Myocyte (in vitro differentiated cells): ENCODE results near the gene MMP23B. TPM values are rescaled to one million over a fixed set of nuclear protein-coding genes. Genes with fewer than 3 reads are reported as not detected.

Source experiments
- total RNA-seq: library from RNA; depleted of rRNA; stranded (reverse); fragments of >200 nt; gene quantifications from 2 replicates; pipeline ENCODE4 v1.2.3, GENCODE V29; 2014

Gene MMP23B
- total RNA-seq, 1 donor from 2014 or later = 1.6 TPM

Other genes starting within 250 kb of the MMP23B start
- gene CCNL2, start 232.8 kb upstream of the MMP23B start, total RNA-seq = 185 and 228 TPM in 2 replicates
- gene MRPL20, start 224.9 kb upstream of the MMP23B start, total RNA-seq = 113 TPM in 2 replicates
- gene ANKRD65, start 210.9 kb upstream of the MMP23B start, total RNA-seq = not detected in 2 replicates
- 0.52 and 1.0 TPM in 2 replicates for gene VWA1, start 196.5 kb upstream of the MMP23B start, total RNA-seq
- not detected in 2 replicates for gene ATAD3C, start 182.5 kb upstream of the MMP23B start, total RNA-seq
- gene ATAD3B, start 160.4 kb upstream of the MMP23B start, total RNA-seq = 12.1 and 20.2 TPM in 2 replicates
- 31.3 and 41.9 TPM in 2 replicates for gene ATAD3A, start 120.0 kb upstream of the MMP23B start, total RNA-seq
- not detected in 2 replicates for gene TMEM240, start 91.5 kb upstream of the MMP23B start, total RNA-seq
- gene SSU72, start 57.3 kb upstream of the MMP23B start, total RNA-seq = 97.7 and 108 TPM in 2 replicates
- 1.0 and 3.5 TPM in 2 replicates for gene FNDC10, start 32.0 kb upstream of the MMP23B start, total RNA-seq
- gene MIB2, start 16.7 kb upstream of the MMP23B start, total RNA-seq = 88.3 and 89.5 TPM in 2 replicates
- gene CDK11B, start 26.8 kb downstream of the MMP23B start, total RNA-seq = 16.0 and 16.1 TPM in 2 replicates
- 25.6 and 26.6 TPM in 2 replicates for gene SLC35E2B, start 60.6 kb downstream of the MMP23B start, total RNA-seq
- gene CDK11A, start 92.2 kb downstream of the MMP23B start, total RNA-seq = 13.0 and 13.2 TPM in 2 replicates
- gene NADK, start 146.3 kb downstream of the MMP23B start, total RNA-seq = 36.6 and 39.6 TPM in 2 replicates